Trophoblast cell (in vitro differentiated cells and primary cell): ENCODE results near the gene DTX4.

Experiments
- DNase-seq, 2 donors: peaks; one replicate each; pipeline ENCODE4 v3.0.0-alpha.2; 2016
- H2AFZ ChIP-seq: 2 replicates; pipeline ENCODE4 v1.6.1; 2013; ENCODE audit warnings: low read length, moderate library complexity, mild to moderate bottlenecking; ENCODE audit not compliant: insufficient read depth, poor library complexity
- H2AK5ac ChIP-seq: 2 replicates; pipeline ENCODE4 v1.6.1; 2013; ENCODE audit warnings: mild to moderate bottlenecking, low read length
- H2BK120ac ChIP-seq: 2 replicates; pipeline ENCODE4 v1.6.1; 2013; ENCODE audit warnings: low read length, mild to moderate bottlenecking, moderate library complexity; ENCODE audit not compliant: insufficient read depth, poor library complexity
- H2BK12ac ChIP-seq: 2 replicates; pipeline ENCODE4 v1.6.1; 2013; ENCODE audit warnings: mild to moderate bottlenecking, low read length, moderate library complexity
- H2BK5ac ChIP-seq: 2 replicates; pipeline ENCODE4 v1.6.1; 2013; ENCODE audit warnings: low read length, low read depth, moderate library complexity, mild to moderate bottlenecking; ENCODE audit not compliant: poor library complexity
- H3K14ac ChIP-seq: 2 replicates; pipeline ENCODE4 v1.6.1; 2013; ENCODE audit warnings: mild to moderate bottlenecking, low read length
- H3K18ac ChIP-seq: 2 replicates; pipeline ENCODE4 v1.6.1; 2013; ENCODE audit warnings: mild to moderate bottlenecking, low read length
- H3K23ac ChIP-seq: 2 replicates; pipeline ENCODE4 v1.6.1; 2013; ENCODE audit warnings: low read length
- H3K27ac ChIP-seq: 2 replicates; pipeline ENCODE4 v1.5.1; 2013; ENCODE audit warnings: low read depth, mild to moderate bottlenecking, inconsistent platforms, low read length, moderate library complexity
- H3K27me3 ChIP-seq: 2 replicates; pipeline ENCODE4 v1.6.1; 2013; ENCODE audit warnings: inconsistent platforms, mild to moderate bottlenecking, low read length, moderate library complexity; ENCODE audit not compliant: insufficient read depth
- H3K36me3 ChIP-seq, 2 experiments: 1 replicate in 1 of 2; 2 replicates in 1 of 2; pipeline ENCODE4 v1.6.1; 2013; ENCODE audit warnings: low read length in 2 of 2, mild to moderate bottlenecking in 2 of 2, moderate library complexity in 1 of 2; ENCODE audit not compliant: insufficient read depth in 2 of 2, control insufficient read depth in 1 of 2
- H3K4ac ChIP-seq: 2 replicates; pipeline ENCODE4 v1.6.1; 2013; ENCODE audit warnings: low read depth, mild to moderate bottlenecking, low read length, moderate library complexity
- H3K4me1 ChIP-seq, 2 experiments: 1 replicate in 1 of 2; 2 replicates in 1 of 2; pipeline ENCODE4 v1.6.1; 2013; ENCODE audit warnings: low read length in 2 of 2, mild to moderate bottlenecking in 2 of 2, moderate library complexity in 1 of 2; ENCODE audit not compliant: insufficient read depth in 2 of 2, control insufficient read depth in 1 of 2
- H3K4me2 ChIP-seq: 2 replicates; pipeline ENCODE4 v1.6.1; 2013; ENCODE audit warnings: inconsistent platforms, mild to moderate bottlenecking, low read length, moderate library complexity
- H3K4me3 ChIP-seq: 2 replicates; pipeline ENCODE4 v1.5.1; 2013; ENCODE audit warnings: mild to moderate bottlenecking, low read depth, low read length, inconsistent platforms
- H3K79me1 ChIP-seq: one replicate; pipeline ENCODE4 v1.6.1; 2013; ENCODE audit warnings: low read length
- H3K79me2 ChIP-seq: 2 replicates; pipeline ENCODE4 v1.6.1; 2013; ENCODE audit warnings: low read length, mild to moderate bottlenecking; ENCODE audit not compliant: control insufficient read depth, insufficient read depth, poor library complexity
- H3K9ac ChIP-seq: 2 replicates; pipeline ENCODE4 v1.6.1; 2013; ENCODE audit warnings: mild to moderate bottlenecking, low read length
- H3K9me3 ChIP-seq: 2 replicates; pipeline ENCODE4 v1.6.1; 2013; ENCODE audit warnings: low read depth, mild to moderate bottlenecking, control low read depth, inconsistent platforms, low read length; ENCODE audit not compliant: insufficient read depth
- H4K12ac ChIP-seq: 2 replicates; pipeline ENCODE4 v1.6.1; 2013; ENCODE audit warnings: low read depth, mild to moderate bottlenecking, low read length, moderate library complexity
- H4K8ac ChIP-seq: 2 replicates; pipeline ENCODE4 v1.6.1; 2013; ENCODE audit warnings: low read depth, mild to moderate bottlenecking, low read length, moderate library complexity
- H4K91ac ChIP-seq: one replicate; pipeline ENCODE4 v1.6.1; 2013; ENCODE audit warnings: low read depth, mild to moderate bottlenecking, low read length, moderate library complexity
- WGBS: extraction: QIAGEN DNeasy Blood & Tissue Kit; methylation state at CpG from one replicate; pipeline ENCODE4 v1.1.7; 2013; ENCODE audit warnings: missing lambda C conversion rate; ENCODE audit not compliant: insufficient read length, insufficient coverage; ENCODE audit errors: extremely low coverage; 5-methylcytosine and 5-hydroxymethylcytosine counted together

Gene DTX4

GRCh38 chr11:59216641-59217564 lies 45.0 kb downstream of the DTX4 start:
- no peaks in the 10 kb centered on the region for H3K4me1 ChIP-seq
- no peak overlapping the region for H2BK12ac ChIP-seq
- H3K79me2 ChIP-seq, result no peaks in the 10 kb centered on the region
- H3K18ac ChIP-seq, result no peak overlapping the region
- no peak overlapping the region for H4K12ac ChIP-seq
- H3K14ac ChIP-seq, result no peak overlapping the region
- no peak overlapping the region for H2AFZ ChIP-seq
- no peak overlapping the region for H3K9ac ChIP-seq
- no CpG with 5 or more reads among the region's 9 CpGs for WGBS
- peak in 1 of 2 donors; percentile 55 for DNase-seq
- no peak overlapping the region for H2BK120ac ChIP-seq
- no peak overlapping the region for H2AK5ac ChIP-seq
- no peak overlapping the region for H2BK5ac ChIP-seq
- H3K4ac ChIP-seq, result no peak overlapping the region
- no peak overlapping the region for H3K4me2 ChIP-seq
- no peaks in the 10 kb centered on the region for H3K9me3 ChIP-seq
- H3K27me3 ChIP-seq, result no peaks in the 10 kb centered on the region
- H3K27ac ChIP-seq, result no peak overlapping the region
- no peak overlapping the region for H3K23ac ChIP-seq
- no peaks in the 10 kb centered on the region for H3K79me1 ChIP-seq
- no peak overlapping the region for H4K8ac ChIP-seq
- H3K4me3 ChIP-seq, result no peak overlapping the region
- no peaks in the 10 kb centered on the region for H3K36me3 ChIP-seq
- H4K91ac ChIP-seq, result no peak overlapping the region

- H3K27ac ChIP-seq, result no peak overlapping the region
- H3K79me1 ChIP-seq, result no peaks in the 10 kb centered on the region
- H2BK5ac ChIP-seq, result no peak overlapping the region
- no peak overlapping the region for H2BK12ac ChIP-seq
- no peak overlapping the region for H4K91ac ChIP-seq
- no peak overlapping the region for H3K14ac ChIP-seq
- H3K4me3 ChIP-seq, result no peak overlapping the region
- no peaks in the 10 kb centered on the region for H3K27me3 ChIP-seq
- no peak overlapping the region for H3K4me2 ChIP-seq
- H2AK5ac ChIP-seq, result no peak overlapping the region
- no peak for DNase-seq
- H3K36me3 ChIP-seq, result no peaks in the 10 kb centered on the region
- no CpG with 5 or more reads among the region's 4 CpGs for WGBS
- no peak overlapping the region for H3K4ac ChIP-seq
- H4K8ac ChIP-seq, result no peak overlapping the region
- no peak overlapping the region for H3K9ac ChIP-seq
- no peak overlapping the region for H3K23ac ChIP-seq
- H3K79me2 ChIP-seq, result no peaks in the 10 kb centered on the region
- no peak overlapping the region for H2BK120ac ChIP-seq
- no peaks in the 10 kb centered on the region for H3K9me3 ChIP-seq
- H3K4me1 ChIP-seq, result no peaks in the 10 kb centered on the region
- H2AFZ ChIP-seq, result no peak overlapping the region
- no peak overlapping the region for H3K18ac ChIP-seq
- H4K12ac ChIP-seq, result no peak overlapping the region
These were observed 46.4 kb downstream of the DTX4 start for GRCh38 chr11:59218319-59218718.

GRCh38 chr11:59218893-59219292 lies 47.0 kb downstream of the DTX4 start:
- no peak overlapping the region for H3K4ac ChIP-seq
- no peak overlapping the region for H3K4me3 ChIP-seq
- no peak overlapping the region for H3K23ac ChIP-seq
- H2BK12ac ChIP-seq, result no peak overlapping the region
- no peak overlapping the region for H3K4me2 ChIP-seq
- no peaks in the 10 kb centered on the region for H3K79me2 ChIP-seq
- no peaks in the 10 kb centered on the region for H3K27me3 ChIP-seq
- no peak overlapping the region for H2AFZ ChIP-seq
- H3K36me3 ChIP-seq, result no peaks in the 10 kb centered on the region
- H3K18ac ChIP-seq, result no peak overlapping the region
- H2BK120ac ChIP-seq, result no peak overlapping the region
- H3K27ac ChIP-seq, result no peak overlapping the region
- no peaks in the 10 kb centered on the region for H3K4me1 ChIP-seq
- no peak overlapping the region for H2BK5ac ChIP-seq
- no peak overlapping the region for H3K9ac ChIP-seq
- H4K8ac ChIP-seq, result no peak overlapping the region
- WGBS, result no CpG with 5 or more reads among the region's 2 CpGs
- DNase-seq, result no peak
- H4K12ac ChIP-seq, result no peak overlapping the region
- H3K14ac ChIP-seq, result no peak overlapping the region
- no peak overlapping the region for H4K91ac ChIP-seq
- H3K9me3 ChIP-seq, result no peaks in the 10 kb centered on the region
- H3K79me1 ChIP-seq, result no peaks in the 10 kb centered on the region
- no peak overlapping the region for H2AK5ac ChIP-seq

- H3K4me1 ChIP-seq, result no peaks in the 10 kb centered on the region
- no CpG with 5 or more reads among the region's 4 CpGs for WGBS
These were observed 47.9 kb downstream of the DTX4 start for GRCh38 chr11:59219836-59220235.

More at GRCh38 chr11:59219836-59220235, 47.9 kb downstream of the DTX4 start:
- Histone ChIP-seq H3K79me1 (no peaks in the 10 kb centered on the region), H3K18ac (no peak overlapping the region), H2BK12ac (no peak overlapping the region), H3K9ac (no peak overlapping the region), H3K27ac (no peak overlapping the region), H2BK120ac (no peak overlapping the region), H3K9me3 (no peaks in the 10 kb centered on the region), H3K23ac (no peak overlapping the region), H2AK5ac (no peak overlapping the region), H4K91ac (no peak overlapping the region), H4K8ac (no peak overlapping the region), H3K14ac (no peak overlapping the region), H3K4me3 (no peak overlapping the region), H2BK5ac (no peak overlapping the region), H3K79me2 (no peaks in the 10 kb centered on the region), H2AFZ (no peak overlapping the region), H3K4ac (no peak overlapping the region), H3K36me3 (no peaks in the 10 kb centered on the region), H4K12ac (no peak overlapping the region), H3K4me2 (no peak overlapping the region), H3K27me3 (no peaks in the 10 kb centered on the region)
- no peak for DNase-seq
